ENCODE measurements around the gene CCDC171. TPM values are rescaled to one million over a fixed set of nuclear protein-coding genes. Genes with fewer than 3 reads are reported as not detected.

Gene CCDC171
- total and polyA plus RNA-seq, 2 experiments from 2014 or later: 4.4 to 5.1 TPM

- H3K36me3 Mint-ChIP-seq (ENCODE audit: low read depth): no peaks in the 10 kb centered on the region
- Histone ChIP-seq H3K9me2 (ENCODE audit: insufficient read depth) (no peaks in the 10 kb centered on the region), H3K36me3 (ENCODE audit: insufficient read depth) (no peaks in the 10 kb centered on the region), H3K27me3 (ENCODE audit: insufficient read depth) (no peaks in the 10 kb centered on the region), H3K27ac (ENCODE audit: low read depth) (no peak overlapping the region), H3F3A (replicated peaks; ENCODE audit: low read depth) (no peaks in the 10 kb centered on the region), H4K20me1 (replicated peaks; ENCODE audit: insufficient read depth) (no peaks in the 10 kb centered on the region), H3K4me1 (ENCODE audit: insufficient read depth) (0 out of 2 replicates have a peak, but pooled peaks cover 6% of the 10 kb centered on the region), H3K4me2 (no peak overlapping the region), H3K79me2 (replicated peaks; ENCODE audit: insufficient read depth) (no peaks in the 10 kb centered on the region), H2AFZ (no peak overlapping the region), H3K4me3 (no peak overlapping the region)
- no peak overlapping the region for H3K27ac Mint-ChIP-seq
- 0 out of 3 replicates have a peak, but pooled peaks cover 7% of the 10 kb centered on the region for H3K9me3 Mint-ChIP-seq
- H3K27me3 Mint-ChIP-seq (ENCODE audit: insufficient read depth, low read depth, poor library complexity): no peaks in the 10 kb centered on the region
- H3K4me1 Mint-ChIP-seq: 0 out of 3 replicates have a peak, but pooled peaks cover 2% of the 10 kb centered on the region
- H3K4me3 Mint-ChIP-seq: no peak overlapping the region
- ATAC-seq (no peak), DNase-seq (ENCODE audit: low spot score) (no peak)
- TF ChIP-seq REST (IDR thresholded peaks at IDR 0.05; ENCODE audit: unreplicated experiment) (no peak), ZNF331 (CRISPR knock-in tag; IDR thresholded peaks at IDR 0.05; ENCODE audit: low read depth) (no peak), EZH2phosphoT487 (IDR thresholded peaks at IDR 0.05; ENCODE audit: unreplicated experiment) (no peak), ZNF114 (CRISPR knock-in tag; IDR thresholded peaks at IDR 0.05) (no peak), ZNF462 (CRISPR knock-in tag; IDR thresholded peaks at IDR 0.05) (no peak), EZH2 (IDR thresholded peaks at IDR 0.05; ENCODE audit: low read depth, unreplicated experiment) (no peak), NANOG (IDR thresholded peaks at IDR 0.05; ENCODE audit: borderline replicate concordance) (no peak), JUNB (IDR thresholded peaks at IDR 0.05; ENCODE audit: unreplicated experiment) (no peak), CREB1 (CRISPR knock-in tag; IDR thresholded peaks at IDR 0.05; ENCODE audit: low read depth) (no peak)
Measured at GRCh38 chr9:15635752-15636151, 82.9 kb downstream of the CCDC171 start.

All from GM23338 (cell line).